Endothelial cell (in vitro differentiated cells): ENCODE data around the gene C10orf62. TPM values are rescaled to one million over a fixed set of nuclear protein-coding genes. Genes with fewer than 3 reads are reported as not detected.
A peak's percentile ranks its signal among the peaks of the same experiment; 100 is the strongest.
"Not testable (repeated sequence)": the region's sequence is repeated elsewhere in the genome, so short reads cannot be mapped to it uniquely, and the experiment has no call there.

Experiments used
- DNase-seq: peaks from one replicate; pipeline ENCODE4 v3.0.0; 2021; ENCODE audit warnings: low spot score
- H3K27ac Mint-ChIP-seq: one replicate; pipeline ENCODE4 v1.8.0; 2021; ENCODE audit warnings: mixed read lengths, inconsistent platforms; ENCODE audit not compliant: unreplicated experiment
- H3K27me3 Mint-ChIP-seq: one replicate; pipeline ENCODE4 v1.8.0; 2021; ENCODE audit warnings: mild to moderate bottlenecking, moderate library complexity, mixed read lengths, inconsistent platforms; ENCODE audit not compliant: unreplicated experiment
- H3K36me3 Mint-ChIP-seq: one replicate; pipeline ENCODE4 v1.8.0; 2021; ENCODE audit warnings: mild to moderate bottlenecking, low read depth, mixed read lengths, inconsistent platforms; ENCODE audit not compliant: unreplicated experiment
- H3K4me1 Mint-ChIP-seq: one replicate; pipeline ENCODE4 v1.8.0; 2021; ENCODE audit warnings: mild to moderate bottlenecking, mixed read lengths, inconsistent platforms; ENCODE audit not compliant: unreplicated experiment
- H3K4me3 Mint-ChIP-seq: one replicate; pipeline ENCODE4 v1.8.0; 2021; ENCODE audit warnings: mild to moderate bottlenecking, mixed read lengths, inconsistent platforms; ENCODE audit not compliant: unreplicated experiment
- H3K9me3 Mint-ChIP-seq: one replicate; pipeline ENCODE4 v1.8.0; 2021; ENCODE audit warnings: mixed read lengths, inconsistent platforms; ENCODE audit not compliant: unreplicated experiment
- CTCF ChIP-seq: fragments of 200-600 bp; sonication (generic); IDR thresholded peaks from one replicate; pipeline ENCODE4 v1.5.0; 2021; ENCODE audit warnings: antibody characterized with exemption; ENCODE audit not compliant: unreplicated experiment
- total RNA-seq: library from RNA; stranded (reverse); fragmentation: NEBNext Ultra II Directional; extraction: Animal tissue kit (Norgen Biotek cat#: 25700); gene quantifications from one replicate; pipeline ENCODE4 v1.2.1, GENCODE V29; 2021; ENCODE audit not compliant: unreplicated experiment

Gene C10orf62
- total RNA-seq, 1 donor from 2014 or later, result not detected

- Mint-ChIP-seq H3K27ac (peak overlapping the region; percentile 88), H3K4me1 (peaks cover 59% of the 10 kb centered on the region)
- no peak for DNase-seq
Measured at GRCh38 chr10:97549587-97550322, 39.8 kb upstream of the C10orf62 start.

GRCh38 chr10:97550336-97551149 lies 39.0 kb upstream of the C10orf62 start:
- DNase-seq, result no peak
- H3K27me3 Mint-ChIP-seq, result peaks cover 6% of the 10 kb centered on the region
- no peak for TF ChIP-seq CTCF
- no peaks in the 10 kb centered on the region for H3K9me3 Mint-ChIP-seq
- peaks cover 4% of the 10 kb centered on the region for H3K36me3 Mint-ChIP-seq
- H3K4me3 Mint-ChIP-seq, result no peak overlapping the region
- peaks cover 53% of the 10 kb centered on the region for H3K4me1 Mint-ChIP-seq
- H3K27ac Mint-ChIP-seq, result peak overlapping the region; percentile 84

More at GRCh38 chr10:97549587-97550322, 39.8 kb upstream of the C10orf62 start:
- Mint-ChIP-seq H3K27me3 (peaks cover 8% of the 10 kb centered on the region), H3K4me3 (peak overlapping the region; percentile 23), H3K36me3 (peaks cover 4% of the 10 kb centered on the region), H3K9me3 (no peaks in the 10 kb centered on the region)
- no peak for TF ChIP-seq CTCF

- TF ChIP-seq CTCF, result no peak
- DNase-seq, result no peak
- peaks cover 52% of the 10 kb centered on the region for H3K4me1 Mint-ChIP-seq
- peak overlapping the region; percentile 36 for H3K27ac Mint-ChIP-seq
- H3K36me3 Mint-ChIP-seq, result peaks cover 4% of the 10 kb centered on the region
- no peaks in the 10 kb centered on the region for H3K9me3 Mint-ChIP-seq
- H3K4me3 Mint-ChIP-seq, result no peak overlapping the region
- H3K27me3 Mint-ChIP-seq, result peaks cover 6% of the 10 kb centered on the region
Measured at GRCh38 chr10:97551271-97551670, 38.2 kb upstream of the C10orf62 start.

GRCh38 chr10:97553575-97554031 lies 35.9 kb upstream of the C10orf62 start:
- no peak overlapping the region for H3K4me3 Mint-ChIP-seq
- peaks cover 4% of the 10 kb centered on the region for H3K27me3 Mint-ChIP-seq
- peak; percentile 71 for DNase-seq
- peaks cover 4% of the 10 kb centered on the region for H3K36me3 Mint-ChIP-seq
- peak; percentile 40 for TF ChIP-seq CTCF
- no peaks in the 10 kb centered on the region for H3K9me3 Mint-ChIP-seq
- H3K4me1 Mint-ChIP-seq, result peaks cover 31% of the 10 kb centered on the region
- H3K27ac Mint-ChIP-seq, result peak overlapping the region; percentile 75

GRCh38 chr10:97554336-97554735 lies 35.2 kb upstream of the C10orf62 start:
- not testable (repeated sequence) for H3K27me3 Mint-ChIP-seq, H3K4me3 Mint-ChIP-seq, DNase-seq, H3K9me3 Mint-ChIP-seq, H3K27ac Mint-ChIP-seq, H3K36me3 Mint-ChIP-seq
- H3K4me1 Mint-ChIP-seq, result peaks cover 27% of the 10 kb centered on the region

GRCh38 chr10:97555541-97555940 lies 34.0 kb upstream of the C10orf62 start:
- H3K36me3 Mint-ChIP-seq, DNase-seq, H3K27ac Mint-ChIP-seq, H3K4me3 Mint-ChIP-seq, H3K9me3 Mint-ChIP-seq, H3K27me3 Mint-ChIP-seq: not testable (repeated sequence)
- peaks cover 17% of the 10 kb centered on the region for H3K4me1 Mint-ChIP-seq

- H3K27me3 Mint-ChIP-seq, DNase-seq, H3K4me3 Mint-ChIP-seq, H3K36me3 Mint-ChIP-seq, H3K9me3 Mint-ChIP-seq: not testable (repeated sequence)
- Mint-ChIP-seq H3K27ac (peak overlapping the region; percentile 21), H3K4me1 (peaks cover 36% of the 10 kb centered on the region)
Measured at GRCh38 chr10:97560731-97561381, 28.7 kb upstream of the C10orf62 start.
